GM19468 (cell line): ENCODE measurements around the gene ILDR2.

Experiments used
- ATAC-seq: cut with Tn5 transposase; IDR thresholded peaks from one replicate; pipeline ENCODE4 v1.9.1; 2021; ENCODE audit warnings: mild to moderate bottlenecking, moderate library complexity, moderate number of reproducible peaks; ENCODE audit not compliant: unreplicated experiment; ENCODE audit errors: extremely low read depth

ILDR2 gene

GRCh38 chr1:166929911-166930310 is 45.4 kb downstream of the ILDR2 start:
- no peak for ATAC-seq

GRCh38 chr1:166927701-166928100 is 47.6 kb downstream of the ILDR2 start:
- ATAC-seq = no peak

DNA sequence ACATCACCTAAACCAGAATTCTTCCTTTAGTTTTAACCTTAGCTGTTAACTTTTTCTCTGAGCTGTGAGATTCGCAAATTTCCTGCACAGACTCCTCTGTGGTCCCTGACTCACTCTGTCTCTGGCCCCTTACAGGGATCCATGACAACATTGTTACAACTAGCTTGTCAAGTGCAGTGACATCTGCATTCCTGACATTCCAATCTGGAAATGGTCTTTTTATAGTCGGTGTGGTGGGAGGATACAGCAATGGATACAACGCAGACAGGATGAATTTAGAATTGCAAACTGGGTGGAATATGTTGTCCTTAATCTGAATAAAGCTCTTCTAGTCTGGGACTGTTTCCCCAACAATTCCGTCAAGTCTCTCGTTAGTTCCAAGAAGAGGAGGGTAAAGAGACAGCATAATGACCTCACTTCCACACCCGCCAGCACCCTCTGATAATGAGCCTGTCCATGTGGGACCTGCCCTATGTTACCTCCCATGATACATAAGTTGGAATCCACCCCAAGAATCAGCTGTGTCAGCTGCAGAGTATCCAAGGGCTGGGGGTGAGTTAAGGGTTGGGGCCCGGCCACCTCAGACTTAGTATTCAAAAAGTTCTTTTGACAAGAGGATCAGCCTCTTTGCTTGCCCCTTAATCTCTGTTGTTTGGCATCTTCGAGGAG is 49.4 kb downstream of the ILDR2 start:
- no peak for ATAC-seq

DNA sequence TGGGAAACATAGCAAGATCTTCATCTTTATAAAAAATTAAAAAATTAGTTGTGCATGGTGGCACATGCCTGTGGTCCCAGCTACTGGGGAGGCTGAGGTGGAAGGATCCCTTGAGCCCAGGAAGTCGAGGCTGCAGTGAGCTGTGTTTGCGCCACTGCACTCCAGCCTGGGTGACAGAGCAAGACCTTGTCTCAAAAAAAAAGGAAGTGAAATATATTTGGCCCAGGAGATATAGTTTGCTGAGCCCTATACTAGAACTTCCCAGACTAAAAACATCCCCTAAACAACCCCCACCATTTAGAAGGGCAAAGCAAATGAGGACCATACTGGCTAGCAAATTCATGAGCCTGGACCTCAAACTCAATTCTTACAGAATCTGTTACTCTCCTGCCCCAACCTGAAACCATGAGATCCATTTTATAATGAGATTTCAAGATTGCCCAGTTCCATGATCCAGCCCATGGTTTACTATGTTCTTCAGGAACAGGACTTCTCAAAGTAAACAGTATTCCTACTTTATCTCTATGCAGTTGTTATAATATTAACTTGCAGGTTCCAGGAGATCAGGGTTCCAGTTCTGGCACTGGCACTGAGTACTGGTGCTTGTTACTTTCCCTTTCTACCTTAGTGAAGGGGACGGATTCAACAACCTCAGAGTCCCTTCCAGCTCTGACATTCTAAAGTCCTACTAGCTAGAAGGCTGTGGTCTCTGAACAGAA is 50.4 kb downstream of the ILDR2 start:
- ATAC-seq = peak; percentile 56

- ATAC-seq = no peak
These were observed 54.5 kb downstream of the ILDR2 start for GRCh38 chr1:166920561-166921475.

- no peak for ATAC-seq
These were observed 56.4 kb downstream of the ILDR2 start for GRCh38 chr1:166918956-166919316.

GRCh38 chr1:166918088-166918955 is 57.0 kb downstream of the ILDR2 start:
- ATAC-seq = no peak

DNA sequence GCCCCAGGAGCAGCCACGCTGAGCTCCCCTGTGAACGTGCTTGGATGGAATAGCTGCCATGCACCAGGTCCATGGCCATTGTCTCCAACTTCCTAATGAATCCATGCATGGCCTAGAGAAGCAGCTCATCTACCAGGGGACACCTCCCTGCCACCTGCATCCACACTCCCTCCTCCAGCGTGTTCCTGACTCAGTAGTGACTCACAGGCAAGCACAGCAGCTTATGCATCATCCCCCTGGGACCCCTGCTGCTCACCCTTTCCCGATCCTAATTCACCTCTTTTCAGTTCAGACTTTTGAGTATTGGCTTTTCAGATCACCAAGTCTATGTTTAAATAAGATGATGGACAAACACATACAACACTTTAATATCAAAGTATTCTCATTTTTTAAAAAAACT is 59.4 kb downstream of the ILDR2 start:
- ATAC-seq = no peak

GRCh38 chr1:166915042-166915441 is 60.3 kb downstream of the ILDR2 start:
- ATAC-seq = no peak

GRCh38 chr1:166914111-166914510 is 61.2 kb downstream of the ILDR2 start:
- ATAC-seq = no peak

- ATAC-seq = no peak
These were observed 63.7 kb downstream of the ILDR2 start for GRCh38 chr1:166911624-166912023.

DNA sequence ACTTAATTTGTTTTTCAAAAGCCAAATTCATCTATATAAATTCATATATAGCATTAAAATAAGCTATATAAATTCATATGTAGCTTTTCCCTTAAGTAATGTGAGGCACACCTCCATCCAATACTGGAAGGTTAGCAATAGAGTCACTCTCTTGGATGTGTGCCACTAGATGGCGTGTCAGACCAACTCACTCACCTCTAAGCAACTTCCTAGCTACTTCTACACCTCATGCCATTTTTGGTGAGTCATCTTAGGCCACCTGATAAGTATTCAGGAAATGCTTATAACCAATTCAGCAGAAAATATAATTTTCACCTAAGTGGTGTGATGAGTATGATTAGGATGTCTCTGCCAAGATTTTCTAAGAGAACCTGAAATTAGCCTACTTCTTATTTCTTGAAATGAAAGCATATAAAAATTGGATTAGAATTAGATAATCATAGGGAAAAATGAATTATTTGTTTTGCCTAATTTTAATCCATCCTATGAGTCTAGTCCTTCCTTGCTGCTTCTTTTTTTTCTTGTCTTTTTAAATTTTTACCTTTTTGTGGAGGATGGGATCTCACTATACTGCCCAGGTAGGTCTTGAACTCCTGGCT is 64.8 kb downstream of the ILDR2 start:
- peak; percentile 90 for ATAC-seq

GRCh38 chr1:166908942-166909341 is 66.4 kb downstream of the ILDR2 start:
- ATAC-seq = no peak

DNA sequence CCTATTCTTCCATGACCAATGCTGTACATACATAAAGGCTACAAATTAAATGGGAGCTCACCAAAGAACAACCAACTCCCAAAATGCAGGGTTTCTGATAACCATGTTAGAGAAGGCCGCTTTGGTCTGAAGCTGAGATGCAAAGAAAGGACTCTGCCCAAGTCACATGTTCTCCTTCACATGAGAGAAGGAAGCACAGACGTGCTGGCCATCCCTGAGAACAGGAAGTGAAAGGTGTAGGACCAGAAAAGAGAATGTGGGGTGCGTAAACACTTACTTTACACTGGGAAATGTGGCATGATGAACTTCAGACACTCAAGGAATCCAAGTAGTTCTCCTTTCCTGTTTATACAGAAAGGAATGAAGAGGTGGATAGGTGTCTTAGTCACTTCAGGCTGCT is 67.6 kb downstream of the ILDR2 start:
- no peak for ATAC-seq

DNA sequence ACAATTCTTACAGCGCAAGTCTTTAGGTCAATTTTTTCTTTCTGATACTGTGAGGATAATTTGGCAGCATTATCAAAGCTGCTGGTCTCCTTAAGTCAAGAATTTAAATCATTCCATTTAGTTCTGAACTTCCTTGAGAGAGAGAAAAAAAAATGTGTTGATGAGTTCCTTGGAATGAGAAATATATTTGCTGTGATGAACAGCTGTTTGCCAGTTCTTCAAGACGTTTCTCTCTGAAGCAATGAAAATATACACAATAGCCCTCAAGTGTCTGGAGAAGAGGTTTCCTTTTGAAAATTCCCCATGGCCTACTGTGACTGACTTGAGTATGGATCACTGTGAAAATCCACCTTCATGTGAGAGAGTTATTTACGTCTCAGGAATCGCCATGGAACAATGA is 68.3 kb downstream of the ILDR2 start:
- ATAC-seq = no peak

- ATAC-seq = no peak
These were observed 68.7 kb downstream of the ILDR2 start for GRCh38 chr1:166906647-166907046.

- ATAC-seq = no peak
These were observed 69.4 kb downstream of the ILDR2 start for GRCh38 chr1:166905900-166906299.

DNA sequence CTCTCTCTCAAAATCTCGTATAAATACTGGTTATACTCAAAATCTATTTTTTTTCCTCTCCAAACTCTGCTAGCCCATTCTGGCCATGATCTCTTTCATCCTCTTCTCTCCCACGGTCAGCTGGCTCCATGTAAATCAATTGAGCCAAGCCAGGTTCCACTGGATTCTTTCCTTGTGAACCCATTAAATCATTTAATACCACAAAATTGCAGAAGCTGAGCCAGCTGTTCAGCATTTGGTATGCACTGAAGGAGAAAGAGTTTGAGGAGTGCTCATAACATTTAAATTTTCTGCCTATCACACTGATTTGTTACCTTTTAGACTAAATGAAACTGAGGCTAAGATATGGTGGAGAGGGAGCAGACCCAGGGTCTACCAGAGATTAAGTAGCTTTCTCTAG is 70.2 kb downstream of the ILDR2 start:
- no peak for ATAC-seq

GRCh38 chr1:166903232-166903631 is 72.1 kb downstream of the ILDR2 start:
- no peak for ATAC-seq

DNA sequence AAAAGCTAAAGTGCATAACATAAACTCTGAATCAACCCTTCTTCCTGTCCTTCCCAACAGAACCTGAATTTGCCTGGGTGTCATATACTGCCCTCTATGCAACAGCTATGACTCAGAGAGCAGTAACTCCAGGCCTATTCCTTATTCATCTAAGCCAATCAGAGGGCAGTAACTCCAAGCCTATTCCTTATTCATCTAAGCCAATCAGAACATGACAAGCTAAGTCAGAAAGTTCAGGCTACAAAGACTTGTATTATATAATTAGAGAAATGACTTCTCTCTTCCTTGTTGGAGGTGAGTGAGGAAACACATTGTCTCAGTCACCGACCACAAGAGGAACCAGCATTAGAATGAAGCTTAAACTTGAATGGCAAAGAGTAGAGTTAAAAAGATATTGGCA is 73.1 kb downstream of the ILDR2 start:
- ATAC-seq = no peak
